Rectal smooth muscle tissue (tissue), 1 donor: ENCODE measurements around the gene IL1A.

Source experiments
- H3K27ac ChIP-seq: one replicate; pipeline ENCODE4 v1.7.0; 2013; ENCODE audit warnings: low read depth, low read length, inconsistent platforms
- H3K27me3 ChIP-seq: one replicate; pipeline ENCODE4 v1.7.0; 2013; ENCODE audit warnings: low read length; ENCODE audit not compliant: control insufficient read depth, insufficient read depth
- H3K36me3 ChIP-seq: one replicate; pipeline ENCODE4 v1.7.0; 2013; ENCODE audit warnings: low read length; ENCODE audit not compliant: control insufficient read depth, insufficient read depth
- H3K4me1 ChIP-seq: one replicate; pipeline ENCODE4 v1.7.0; 2013; ENCODE audit warnings: low read length; ENCODE audit not compliant: control insufficient read depth, insufficient read depth
- H3K4me3 ChIP-seq: one replicate; pipeline ENCODE4 v1.7.0; 2013; ENCODE audit warnings: low read length
- H3K9ac ChIP-seq: one replicate; pipeline ENCODE4 v1.7.0; 2013; ENCODE audit warnings: low read length

IL1A gene

DNA sequence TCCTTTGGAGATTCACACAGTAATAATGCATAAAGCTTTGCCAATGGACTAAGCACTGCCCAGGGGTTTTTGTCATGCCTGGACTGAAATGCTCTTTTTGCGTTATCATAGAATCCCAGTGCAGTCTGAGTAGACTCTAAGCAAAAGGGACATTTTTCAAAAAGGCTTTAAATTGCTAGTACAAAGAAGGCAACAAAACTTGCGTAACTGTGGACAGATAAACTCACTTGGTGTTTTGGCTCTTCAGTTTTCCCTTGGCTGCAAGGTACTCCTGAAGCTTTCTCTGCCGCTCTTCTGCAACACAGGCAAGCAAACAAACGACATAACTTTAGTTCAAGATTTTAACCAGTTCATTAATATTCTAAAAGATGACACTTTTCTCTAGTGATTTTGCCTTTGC is 22.0 kb downstream of the IL1A start:
- Histone ChIP-seq H3K27ac (no peak overlapping the region), H3K4me1 (peaks cover 10% of the 10 kb centered on the region), H3K4me3 (no peak overlapping the region), H3K27me3 (no peaks in the 10 kb centered on the region), H3K9ac (no peak overlapping the region), H3K36me3 (no peaks in the 10 kb centered on the region)

DNA sequence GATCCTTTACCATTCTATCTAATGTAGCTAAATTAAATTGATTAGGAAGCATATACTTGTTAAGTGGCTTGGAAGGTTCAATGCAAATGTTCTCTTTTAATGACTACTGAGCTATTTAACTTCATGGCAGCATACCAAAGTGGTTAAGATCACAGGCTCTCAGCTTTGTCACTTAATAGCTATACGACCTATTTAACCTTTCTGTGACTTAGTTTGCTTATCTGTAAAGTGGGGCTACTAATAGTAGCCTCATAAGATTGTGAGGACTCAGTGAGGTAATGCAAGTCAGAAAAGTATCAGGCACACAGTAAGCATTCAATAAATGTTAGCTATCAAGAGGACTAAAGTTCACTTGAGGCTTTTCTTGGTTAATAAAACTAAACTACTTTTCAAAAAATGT is 24.1 kb downstream of the IL1A start:
- Histone ChIP-seq H3K4me1 (peaks cover 8% of the 10 kb centered on the region), H3K4me3 (no peak overlapping the region), H3K9ac (no peak overlapping the region), H3K27ac (no peak overlapping the region), H3K27me3 (no peaks in the 10 kb centered on the region), H3K36me3 (no peaks in the 10 kb centered on the region)

DNA sequence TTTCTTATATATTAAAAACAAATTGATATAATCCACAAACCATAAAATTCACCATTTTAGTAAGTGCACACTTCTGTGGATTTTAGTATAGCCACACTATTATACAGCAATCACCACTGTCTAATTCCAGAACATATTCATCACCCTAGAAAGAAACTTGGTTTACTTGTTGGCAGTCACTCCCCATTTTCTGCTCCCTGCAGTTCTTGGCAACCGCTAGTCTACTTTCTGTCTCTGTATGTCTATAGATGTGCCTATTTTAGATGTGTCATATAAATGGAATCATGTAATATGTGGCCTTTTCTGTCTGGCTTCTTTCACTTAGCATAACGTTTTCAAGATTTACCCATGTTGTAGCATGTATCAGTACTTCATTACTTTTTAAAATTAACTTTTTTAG is 25.6 kb downstream of the IL1A start:
- Histone ChIP-seq H3K27me3 (no peaks in the 10 kb centered on the region), H3K9ac (no peak overlapping the region), H3K36me3 (no peaks in the 10 kb centered on the region), H3K4me1 (peaks cover 3% of the 10 kb centered on the region), H3K27ac (no peak overlapping the region), H3K4me3 (no peak overlapping the region)

DNA sequence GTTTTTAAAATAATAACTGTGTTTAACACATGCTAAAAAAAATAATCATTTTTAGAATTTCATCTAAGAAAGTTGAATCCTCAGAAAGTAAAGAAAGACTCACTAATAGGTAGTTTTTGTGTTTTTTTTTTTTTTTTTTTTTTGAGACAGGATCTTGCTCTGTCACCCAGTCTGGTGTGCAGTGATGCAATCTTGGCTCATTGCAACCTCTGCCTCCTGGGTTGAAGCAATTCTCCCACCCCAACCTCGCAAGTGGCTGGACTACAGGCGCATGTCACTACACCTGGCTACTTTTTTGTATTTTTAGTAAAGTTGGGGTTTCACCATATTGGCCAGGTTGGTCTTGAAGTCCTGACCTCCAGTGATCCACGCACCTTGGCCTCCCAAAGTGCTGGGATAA is 27.0 kb downstream of the IL1A start:
- Histone ChIP-seq H3K27ac (no peak overlapping the region), H3K27me3 (no peaks in the 10 kb centered on the region), H3K36me3 (no peaks in the 10 kb centered on the region), H3K4me1 (peaks cover 3% of the 10 kb centered on the region), H3K9ac (no peak overlapping the region), H3K4me3 (no peak overlapping the region)

DNA sequence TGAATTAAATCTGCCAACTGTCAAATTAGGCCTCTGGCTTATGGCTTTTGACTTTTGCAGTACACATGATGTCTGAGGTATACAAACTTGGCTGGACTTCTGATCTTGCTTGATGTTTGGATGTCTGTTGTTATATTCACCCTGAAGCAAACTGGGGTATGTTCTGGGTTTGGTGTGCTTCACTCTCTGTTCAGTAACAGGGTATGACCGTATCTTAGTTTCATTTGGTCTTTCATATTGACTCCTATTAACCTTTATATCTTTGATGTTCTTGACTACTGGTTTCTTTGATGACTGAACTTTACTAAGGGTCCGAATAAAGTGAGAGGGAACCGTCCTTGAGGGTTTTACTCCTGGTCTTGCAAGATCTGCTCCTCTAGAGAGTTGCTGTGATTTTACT is 28.1 kb downstream of the IL1A start:
- Histone ChIP-seq H3K9ac (no peak overlapping the region), H3K4me1 (peaks cover 3% of the 10 kb centered on the region), H3K27ac (no peak overlapping the region), H3K27me3 (no peaks in the 10 kb centered on the region), H3K4me3 (no peak overlapping the region), H3K36me3 (no peaks in the 10 kb centered on the region)

DNA sequence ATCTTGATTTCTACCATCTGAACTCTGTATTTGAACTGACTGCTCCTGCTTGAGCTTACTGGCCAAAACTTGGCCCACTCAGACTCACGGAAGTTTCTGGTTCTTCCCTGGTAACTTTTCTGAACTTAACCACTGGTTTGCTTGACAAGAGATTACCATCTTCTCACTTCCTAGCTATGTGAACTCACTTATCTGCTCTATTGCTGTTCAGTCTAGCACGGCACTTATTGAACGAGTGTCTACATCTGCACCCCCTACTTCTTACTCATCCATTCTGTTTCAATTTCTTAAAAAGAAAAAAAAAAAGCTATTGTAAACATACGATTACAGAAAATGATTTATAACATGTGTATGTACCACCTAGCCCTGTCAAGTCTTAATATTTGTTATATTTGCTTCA is 28.8 kb downstream of the IL1A start:
- Histone ChIP-seq H3K36me3 (no peaks in the 10 kb centered on the region), H3K4me3 (no peak overlapping the region), H3K9ac (no peak overlapping the region), H3K27ac (no peak overlapping the region), H3K4me1 (peaks cover 3% of the 10 kb centered on the region), H3K27me3 (no peaks in the 10 kb centered on the region)

DNA sequence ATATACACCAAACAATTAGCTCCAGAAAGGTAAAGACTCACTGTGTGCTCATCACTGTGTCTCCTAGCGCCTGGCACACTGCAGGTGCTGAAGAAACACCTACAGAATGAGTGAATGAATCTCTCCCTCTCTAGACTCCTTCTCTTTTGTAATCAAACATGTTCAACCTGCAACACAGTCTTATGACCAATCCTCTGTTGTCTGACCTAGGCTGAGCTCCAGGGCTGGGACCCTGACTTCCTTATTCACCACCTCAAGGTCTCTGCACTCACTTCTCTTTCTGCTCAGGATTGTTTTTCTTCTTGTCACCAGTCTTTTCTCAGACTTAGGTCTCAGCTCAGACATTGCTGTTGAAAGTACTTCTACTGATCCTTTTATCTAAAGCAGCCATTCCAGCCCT is 29.7 kb downstream of the IL1A start:
- Histone ChIP-seq H3K4me3 (no peak overlapping the region), H3K4me1 (peaks cover 3% of the 10 kb centered on the region), H3K27ac (no peak overlapping the region), H3K27me3 (no peaks in the 10 kb centered on the region), H3K9ac (no peak overlapping the region), H3K36me3 (no peaks in the 10 kb centered on the region)

DNA sequence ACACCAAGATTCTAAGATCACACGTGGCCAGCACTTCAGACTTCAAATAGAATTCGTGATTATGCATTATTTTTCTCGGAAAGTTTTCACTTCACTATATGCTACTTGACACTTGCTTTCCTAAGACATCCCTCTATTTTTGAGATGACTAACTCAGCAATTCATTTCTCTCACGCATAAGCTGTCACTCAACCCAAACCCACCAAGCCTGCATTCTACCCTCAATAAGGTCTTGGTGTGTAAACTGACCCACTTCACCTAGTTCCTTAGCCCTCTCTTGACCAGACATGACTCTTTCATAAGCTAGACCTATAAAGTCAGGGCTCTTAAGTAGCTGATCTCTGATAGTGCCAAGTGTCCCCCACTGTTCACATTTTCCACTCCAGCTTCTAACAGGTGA is 31.6 kb downstream of the IL1A start:
- no peak overlapping the region for H3K27ac ChIP-seq
- no peaks in the 10 kb centered on the region for H3K4me1 ChIP-seq
- no peaks in the 10 kb centered on the region for H3K36me3 ChIP-seq
- no peak overlapping the region for H3K4me3 ChIP-seq
- no peaks in the 10 kb centered on the region for H3K27me3 ChIP-seq
- no peak overlapping the region for H3K9ac ChIP-seq

DNA sequence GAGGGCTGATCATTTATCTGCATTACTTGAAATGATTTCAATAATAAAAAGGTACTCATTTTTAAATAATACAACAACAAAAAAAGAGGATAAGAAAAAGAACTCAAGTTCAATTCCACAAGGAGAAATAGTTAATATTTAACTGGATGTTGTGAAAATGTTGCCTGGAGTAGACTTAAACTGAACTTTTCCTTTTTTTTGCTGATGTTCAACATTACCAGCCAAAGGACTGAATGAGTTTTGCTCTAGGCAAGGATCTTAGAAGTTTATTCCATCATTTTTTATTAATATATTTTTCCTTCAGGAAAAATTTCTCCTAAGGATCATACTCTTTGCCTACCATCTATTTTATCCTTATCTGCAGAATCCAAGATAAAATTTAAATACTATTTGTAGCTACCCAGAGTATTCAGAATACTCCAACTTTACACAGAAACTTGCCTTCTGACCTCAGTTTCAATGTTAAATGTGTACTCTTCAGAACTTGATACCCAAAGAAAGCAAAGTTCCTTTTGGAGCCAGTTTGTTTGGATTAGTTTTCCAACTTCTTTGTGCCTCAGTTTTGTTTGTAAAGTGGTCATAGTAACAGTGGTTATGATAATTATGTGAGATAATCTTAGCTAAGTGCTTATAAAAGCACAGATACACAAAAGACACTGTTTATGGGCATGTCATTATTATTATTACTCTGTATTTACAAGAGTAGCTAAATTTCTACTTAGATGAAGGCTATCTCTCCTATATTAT is 32.7 kb downstream of the IL1A start:
- Histone ChIP-seq H3K27ac (no peak overlapping the region), H3K4me3 (no peak overlapping the region), H3K36me3 (no peaks in the 10 kb centered on the region), H3K4me1 (no peaks in the 10 kb centered on the region), H3K9ac (no peak overlapping the region), H3K27me3 (no peaks in the 10 kb centered on the region)

DNA sequence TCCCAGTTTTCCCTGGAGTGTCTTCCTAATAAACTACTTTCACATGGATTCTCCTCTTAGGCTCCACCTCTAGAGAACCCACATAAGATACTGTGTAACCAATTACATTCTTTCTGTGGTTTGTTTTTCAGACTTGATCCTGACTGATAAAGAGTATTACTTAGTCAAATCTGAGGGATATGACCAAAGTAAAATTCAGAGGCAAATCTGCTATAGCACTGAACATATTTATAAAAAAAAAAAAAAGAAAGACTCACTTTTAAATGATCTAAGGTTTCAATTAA is 33.8 kb downstream of the IL1A start:
- Histone ChIP-seq H3K4me3 (no peak overlapping the region), H3K36me3 (no peaks in the 10 kb centered on the region), H3K4me1 (no peaks in the 10 kb centered on the region), H3K27me3 (no peaks in the 10 kb centered on the region), H3K27ac (no peak overlapping the region), H3K9ac (no peak overlapping the region)

DNA sequence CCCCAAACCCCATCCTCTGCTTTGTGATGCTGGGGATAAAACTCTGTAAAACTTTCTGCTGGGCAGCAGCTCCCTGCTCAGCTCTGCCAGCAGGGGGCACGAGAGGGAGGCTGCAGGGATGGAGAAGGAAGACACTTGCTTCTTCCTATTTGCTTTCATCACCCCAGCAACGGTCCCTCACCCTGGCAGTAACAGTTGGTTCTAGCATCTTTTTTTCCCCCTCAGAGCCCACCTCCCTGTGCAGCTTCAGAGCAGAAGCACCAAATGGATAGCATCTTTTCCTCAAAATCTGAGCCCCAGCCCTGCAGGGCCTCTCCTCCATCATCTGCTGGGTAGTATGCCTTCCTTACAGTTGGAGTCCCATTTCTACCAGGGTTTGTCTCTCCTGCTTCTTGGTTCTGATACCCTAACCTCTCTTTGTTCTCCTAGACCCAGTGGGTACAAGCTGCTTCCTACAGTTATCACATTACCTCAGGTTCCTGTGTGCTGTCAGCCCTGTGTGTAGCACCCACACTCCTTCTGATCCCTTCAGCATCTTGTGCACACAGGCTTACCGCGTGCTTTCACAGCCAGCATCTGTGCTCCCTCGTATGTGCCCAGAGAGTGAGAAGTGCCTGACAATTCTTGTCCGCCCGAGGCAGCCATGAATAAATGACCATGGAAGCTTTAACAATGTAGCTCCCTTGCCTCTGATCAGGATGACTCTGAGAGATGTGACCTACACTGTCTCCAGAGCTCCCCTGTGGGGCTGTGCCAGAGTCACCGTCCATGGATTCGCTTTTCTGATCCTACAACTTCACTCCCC is 34.3 kb downstream of the IL1A start:
- H3K9ac ChIP-seq = no peak overlapping the region
- H3K27ac ChIP-seq = no peak overlapping the region
- no peaks in the 10 kb centered on the region for H3K4me1 ChIP-seq
- H3K4me3 ChIP-seq = no peak overlapping the region
- no peaks in the 10 kb centered on the region for H3K36me3 ChIP-seq
- no peaks in the 10 kb centered on the region for H3K27me3 ChIP-seq

DNA sequence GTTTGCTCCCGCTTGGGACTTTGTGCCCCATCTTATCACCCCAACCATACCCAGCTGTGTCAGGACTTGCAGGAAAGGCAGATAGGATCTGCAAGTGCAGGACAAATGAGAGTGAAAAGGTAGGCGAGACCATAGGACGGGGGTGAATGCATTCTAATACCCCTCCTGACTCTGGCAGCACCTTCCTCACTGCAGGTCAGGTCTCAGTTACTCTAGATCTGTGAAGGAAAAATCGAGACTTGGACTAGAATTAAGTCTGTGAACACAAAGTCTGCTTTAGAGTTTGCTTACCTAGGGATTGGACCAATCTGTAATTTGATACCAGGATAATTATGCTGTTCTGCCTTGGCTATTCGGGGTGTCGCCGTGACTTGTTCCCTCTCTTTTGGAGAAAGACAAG is 43.8 kb downstream of the IL1A start:
- no peak overlapping the region for H3K4me3 ChIP-seq
- H3K4me1 ChIP-seq = no peaks in the 10 kb centered on the region
- H3K27ac ChIP-seq = no peak overlapping the region
- H3K36me3 ChIP-seq = no peaks in the 10 kb centered on the region
- H3K27me3 ChIP-seq = no peaks in the 10 kb centered on the region
- H3K9ac ChIP-seq = no peak overlapping the region
